HG03066 (cell line): ENCODE measurements around the gene ANK3.

Experiments
- ATAC-seq: cut with Tn5 transposase; IDR thresholded peaks from one replicate; pipeline ENCODE4 v1.9.1; 2021; ENCODE audit warnings: low read depth; ENCODE audit not compliant: unreplicated experiment

Gene ANK3

GRCh38 chr10:60382946-60383681 is 6.6 kb downstream of the ANK3 start:
- ATAC-seq: no peak

GRCh38 chr10:60380781-60381180 is 8.9 kb downstream of the ANK3 start:
- no peak for ATAC-seq

- ATAC-seq: no peak
These were observed 11.7 kb downstream of the ANK3 start for GRCh38 chr10:60377955-60378354.

GRCh38 chr10:60377042-60377352 is 12.7 kb downstream of the ANK3 start:
- no peak for ATAC-seq

GRCh38 chr10:60376221-60377041 is 13.2 kb downstream of the ANK3 start:
- ATAC-seq: no peak

- no peak for ATAC-seq
These were observed 14.2 kb downstream of the ANK3 start for GRCh38 chr10:60375293-60376004.

- no peak for ATAC-seq
These were observed 14.8 kb downstream of the ANK3 start for GRCh38 chr10:60374836-60375235.

- no peak for ATAC-seq
These were observed 17.2 kb downstream of the ANK3 start for GRCh38 chr10:60372436-60372835.

GRCh38 chr10:60369547-60369930 is 20.1 kb downstream of the ANK3 start:
- no peak for ATAC-seq

GRCh38 chr10:60368875-60369546 is 20.7 kb downstream of the ANK3 start:
- no peak for ATAC-seq

GRCh38 chr10:60367901-60368300 is 21.8 kb downstream of the ANK3 start:
- no peak for ATAC-seq

- ATAC-seq: no peak
These were observed 22.2 kb downstream of the ANK3 start for GRCh38 chr10:60367431-60367830.

GRCh38 chr10:60367024-60367423 is 22.7 kb downstream of the ANK3 start:
- ATAC-seq: no peak

- ATAC-seq: no peak
These were observed 26.5 kb downstream of the ANK3 start for GRCh38 chr10:60363187-60363586.

GRCh38 chr10:60362461-60362860 is 27.2 kb downstream of the ANK3 start:
- no peak for ATAC-seq

- ATAC-seq: no peak
These were observed 30.6 kb downstream of the ANK3 start for GRCh38 chr10:60359066-60359465.

- peak; percentile 87 for ATAC-seq
These were observed 31.4 kb downstream of the ANK3 start for GRCh38 chr10:60358282-60358681.

- ATAC-seq: no peak
These were observed 36.0 kb downstream of the ANK3 start for GRCh38 chr10:60353519-60354258.

GRCh38 chr10:60352105-60352504 is 37.6 kb downstream of the ANK3 start:
- ATAC-seq: peak; percentile 62

- ATAC-seq: peak; percentile 45
These were observed 38.4 kb downstream of the ANK3 start for GRCh38 chr10:60351191-60351853.
